ENCODE results near the gene CUX1.

- TF ChIP-seq YY1 (IDR thresholded peaks at IDR 0.05; ENCODE audit: insufficient read depth, insufficient read length) = no peak
- TF ChIP-seq ZNF274 (IDR thresholded peaks at IDR 0.05; ENCODE audit: low read depth, low read length) = no peak
- TF ChIP-seq SUZ12 (IDR thresholded peaks at IDR 0.05; ENCODE audit: extremely low read depth, insufficient read depth, insufficient read length) = no peak
These were observed 189.3 kb downstream of the CUX1 start for GRCh38 chr7:102006695-102007094.

Data from NT2/D1 (cell line).